AG20443 (cell line): ENCODE results near the gene FEN1.

Source experiments
- DNase-seq: peaks from one replicate; pipeline ENCODE4 v3.0.0; 2012; ENCODE audit warnings: low spot score, mixed read lengths

The FEN1 gene

GRCh38 chr11:61817471-61818202, 24.9 kb downstream of the FEN1 start:
- DNase-seq, result no peak

- DNase-seq, result no peak
Observed at GRCh38 chr11:61820174-61820573, 27.5 kb downstream of the FEN1 start.

- no peak for DNase-seq
Observed at GRCh38 chr11:61826930-61827570, 34.3 kb downstream of the FEN1 start.

GRCh38 chr11:61827571-61828378, 35.1 kb downstream of the FEN1 start, which contains the start of gene FADS2:
Gene FADS2, plus strand, starts transcription at chr11:61828300. Its CDS starts 91 bp downstream, at chr11:61828391.
- peak; percentile 82 for DNase-seq

GRCh38 chr11:61828379-61828628, 35.6 kb downstream of the FEN1 start:
- no peak for DNase-seq

GRCh38 chr11:61828629-61829407, 36.1 kb downstream of the FEN1 start:
- no peak for DNase-seq

- DNase-seq, result no peak
Observed at GRCh38 chr11:61829806-61830205, 37.1 kb downstream of the FEN1 start.

GRCh38 chr11:61830237-61831105, 37.8 kb downstream of the FEN1 start:
- peak; percentile 65 for DNase-seq

- DNase-seq, result peak; percentile 12
Observed at GRCh38 chr11:61832207-61832606, 39.5 kb downstream of the FEN1 start.

- DNase-seq, result no peak
Observed at GRCh38 chr11:61832754-61833153, 40.0 kb downstream of the FEN1 start.

GRCh38 chr11:61833471-61833870, 40.8 kb downstream of the FEN1 start:
- peak; percentile 5 for DNase-seq

- DNase-seq, result no peak
Observed at GRCh38 chr11:61833926-61834277, 41.2 kb downstream of the FEN1 start.

- peak; percentile 4 for DNase-seq
Observed at GRCh38 chr11:61834278-61835048, 41.8 kb downstream of the FEN1 start.

GRCh38 chr11:61836193-61836592, 43.5 kb downstream of the FEN1 start:
- no peak for DNase-seq

- DNase-seq, result no peak
Observed at GRCh38 chr11:61837411-61838005, 44.8 kb downstream of the FEN1 start.

- DNase-seq, result no peak
Observed at GRCh38 chr11:61838501-61838900, 45.8 kb downstream of the FEN1 start.

GRCh38 chr11:61838921-61839320, 46.2 kb downstream of the FEN1 start:
- DNase-seq, result no peak

GRCh38 chr11:61839742-61840141, 47.0 kb downstream of the FEN1 start:
- no peak for DNase-seq

- DNase-seq, result no peak
Observed at GRCh38 chr11:61840371-61840770, 47.7 kb downstream of the FEN1 start.
